GM18873 (cell line): ENCODE results near the gene KRT24.

Experiments used
- ATAC-seq: cut with Tn5 transposase; IDR thresholded peaks from one replicate; pipeline ENCODE4 v1.9.1; 2021; ENCODE audit warnings: mild to moderate bottlenecking, moderate library complexity, moderate number of reproducible peaks; ENCODE audit not compliant: unreplicated experiment, low FRiP score

KRT24 gene

GRCh38 chr17:40695874-40696472 lies 7.6 kb downstream of the KRT24 start:
- no peak for ATAC-seq

GRCh38 chr17:40694584-40694983 lies 9.0 kb downstream of the KRT24 start:
- no peak for ATAC-seq

GRCh38 chr17:40687106-40687505 lies 16.4 kb downstream of the KRT24 start:
- ATAC-seq: no peak

GRCh38 chr17:40686192-40686591 lies 17.4 kb downstream of the KRT24 start:
- no peak for ATAC-seq

GRCh38 chr17:40680998-40681397 lies 22.6 kb downstream of the KRT24 start:
- ATAC-seq: no peak

GRCh38 chr17:40679523-40679907 lies 24.0 kb downstream of the KRT24 start:
- ATAC-seq: no peak

GRCh38 chr17:40678902-40679522 lies 24.5 kb downstream of the KRT24 start:
- ATAC-seq: no peak

- no peak for ATAC-seq
Observed at GRCh38 chr17:40675905-40676304, 27.6 kb downstream of the KRT24 start.

- ATAC-seq: no peak
Observed at GRCh38 chr17:40672654-40673053, 30.9 kb downstream of the KRT24 start.

GRCh38 chr17:40671282-40671681 lies 32.3 kb downstream of the KRT24 start:
- no peak for ATAC-seq

- no peak for ATAC-seq
Observed at GRCh38 chr17:40666331-40666730, 37.2 kb downstream of the KRT24 start.

- no peak for ATAC-seq
Observed at GRCh38 chr17:40664582-40665333, 38.8 kb downstream of the KRT24 start, which contains the start of gene KRT222. KRT222 (minus strand) TSS chr17:40665177; CDS start chr17:40665099, 78 bp downstream.

GRCh38 chr17:40663252-40663651 lies 40.3 kb downstream of the KRT24 start:
- ATAC-seq: no peak

- no peak for ATAC-seq
Observed at GRCh38 chr17:40659911-40660310, 43.6 kb downstream of the KRT24 start.

- no peak for ATAC-seq
Observed at GRCh38 chr17:40658396-40658795, 45.2 kb downstream of the KRT24 start.

- no peak for ATAC-seq
Observed at GRCh38 chr17:40651939-40652338, 51.6 kb downstream of the KRT24 start.

GRCh38 chr17:40648384-40648968 lies 55.1 kb downstream of the KRT24 start:
- no peak for ATAC-seq
